Measurements from ENCODE around the gene AMPD1. TPM values are rescaled to one million over a fixed set of nuclear protein-coding genes. Genes with fewer than 3 reads are reported as not detected.

The AMPD1 gene
- total RNA-seq, 2 experiments from 2014 or later = not detected

DNA sequence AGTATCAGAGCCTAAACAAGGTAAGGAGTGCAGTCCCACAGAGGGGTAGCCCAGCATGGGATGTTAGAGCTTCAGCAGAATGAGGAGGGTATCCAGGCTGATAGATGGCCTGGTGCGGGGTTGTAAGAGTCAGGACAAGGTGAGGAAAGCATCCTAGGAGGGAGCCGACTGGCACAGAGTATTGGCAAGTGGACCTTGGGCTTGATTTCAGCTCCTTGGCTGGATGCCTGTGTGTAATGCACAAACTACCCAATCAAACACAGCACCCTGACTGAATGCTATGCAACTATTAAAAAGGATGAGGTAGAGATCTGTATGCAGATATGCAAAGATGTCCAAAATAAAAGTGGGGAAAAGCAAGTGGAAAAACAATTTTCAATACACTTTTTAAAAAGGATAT, 43.5 kb downstream of the AMPD1 start:
- Mint-ChIP-seq H3K4me3 (no peak overlapping the region), H3K27me3 (peaks cover 8% of the 10 kb centered on the region), H3K4me1 (ENCODE audit: low read depth) (no peaks in the 10 kb centered on the region), H3K27ac (no peak overlapping the region), H3K36me3 (ENCODE audit: low read depth) (no peaks in the 10 kb centered on the region), H3K9me3 (no peaks in the 10 kb centered on the region)
- ATAC-seq (ENCODE audit: poor library complexity) = no peak
- intact Hi-C loops (cut with DNase I, micrococcal nuclease) = no loop called here
- Histone ChIP-seq H3K4me3 (ENCODE audit: low read length) (no peak overlapping the region), H3K27me3 (ENCODE audit: control insufficient read depth in 1 of 2, insufficient read depth in 2 of 2, low read length in 2 of 2) (no peaks in the 10 kb centered on the region), H3K27ac (ENCODE audit: low read depth in 1 of 2, low read length in 2 of 2) (no peak overlapping the region), H3K4me1 (ENCODE audit: insufficient read depth, low read length) (no peaks in the 10 kb centered on the region), H3K36me3 (ENCODE audit: insufficient read depth, low read length) (no peaks in the 10 kb centered on the region), H3K9me3 (ENCODE audit: control insufficient read depth in 1 of 2, insufficient read depth in 1 of 2, low read length in 2 of 2) (no peaks in the 10 kb centered on the region)
- no peak for TF ChIP-seq CTCF (IDR thresholded peaks at IDR 0.05)
- ChIA-PET POLR2A (no interaction called here), CTCF (no interaction called here)
- no peak for DNase-seq

DNA sequence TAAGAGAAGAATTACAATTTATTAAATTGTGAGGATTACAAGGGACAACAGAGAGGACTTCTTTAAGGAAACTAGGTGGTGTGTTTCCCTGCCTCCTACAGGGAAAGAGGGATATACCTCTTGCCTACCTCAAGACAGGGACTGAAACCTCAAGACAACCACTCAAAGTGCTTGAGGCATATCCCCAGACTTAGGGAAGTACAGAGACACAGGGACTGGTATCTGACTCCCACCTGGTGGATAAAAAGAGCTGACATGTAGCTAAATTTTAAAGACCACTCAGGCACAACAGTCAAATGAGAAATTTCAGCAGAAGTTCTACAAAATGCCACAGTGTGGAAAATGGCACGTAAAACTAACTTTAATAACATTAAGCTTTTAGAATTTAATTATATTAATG, 46.8 kb downstream of the AMPD1 start:
- no peak for TF ChIP-seq CTCF (IDR thresholded peaks at IDR 0.05)
- no peak for ATAC-seq (ENCODE audit: poor library complexity)
- Mint-ChIP-seq H3K36me3 (ENCODE audit: low read depth) (no peaks in the 10 kb centered on the region), H3K27me3 (no peaks in the 10 kb centered on the region), H3K4me1 (ENCODE audit: low read depth) (no peaks in the 10 kb centered on the region), H3K9me3 (no peaks in the 10 kb centered on the region), H3K27ac (no peak overlapping the region), H3K4me3 (no peak overlapping the region)
- POLR2A ChIA-PET = no interaction called here
- no peaks in the 10 kb centered on the region for H3K9me3 ChIP-seq (ENCODE audit: control insufficient read depth in 1 of 2, insufficient read depth in 1 of 2, low read length in 2 of 2)
- H3K36me3 ChIP-seq (ENCODE audit: insufficient read depth, low read length) = no peaks in the 10 kb centered on the region
- intact Hi-C loops (cut with DNase I, micrococcal nuclease) = no loop called here
- CTCF ChIA-PET = no interaction called here
- H3K27me3 ChIP-seq (ENCODE audit: control insufficient read depth in 1 of 2, insufficient read depth in 2 of 2, low read length in 2 of 2) = no peaks in the 10 kb centered on the region
- no peak overlapping the region for H3K27ac ChIP-seq (ENCODE audit: low read depth in 1 of 2, low read length in 2 of 2)
- no peak for DNase-seq
- H3K4me1 ChIP-seq (ENCODE audit: insufficient read depth, low read length) = no peaks in the 10 kb centered on the region
- H3K4me3 ChIP-seq (ENCODE audit: low read length) = no peak overlapping the region

DNA sequence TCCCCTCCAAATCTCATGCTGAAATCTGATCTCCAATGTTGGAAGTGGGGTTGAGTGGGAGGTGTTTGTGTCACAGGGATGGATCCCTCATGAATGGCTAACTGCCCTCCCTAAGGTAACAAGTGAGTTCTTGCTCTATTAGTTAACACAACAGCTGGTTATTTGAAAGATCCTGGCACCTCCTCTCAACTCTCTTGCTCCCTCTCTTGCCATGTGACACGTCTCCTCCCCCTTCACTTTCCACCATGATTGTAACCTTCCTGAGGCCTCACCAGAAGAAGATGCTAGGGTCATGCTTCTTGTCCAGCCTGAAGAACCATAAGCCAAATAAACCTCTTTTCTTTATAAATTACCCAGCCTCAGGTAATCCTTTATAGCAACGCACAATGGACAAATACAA, 54.0 kb downstream of the AMPD1 start:
- no peak for ATAC-seq (ENCODE audit: poor library complexity)
- Mint-ChIP-seq H3K27ac (no peak overlapping the region), H3K4me3 (no peak overlapping the region), H3K4me1 (ENCODE audit: low read depth) (no peaks in the 10 kb centered on the region), H3K9me3 (no peaks in the 10 kb centered on the region), H3K36me3 (ENCODE audit: low read depth) (no peaks in the 10 kb centered on the region), H3K27me3 (no peaks in the 10 kb centered on the region)
- H3K36me3 ChIP-seq (ENCODE audit: insufficient read depth, low read length) = no peaks in the 10 kb centered on the region
- CTCF ChIA-PET = interaction anchor here (0.9 kb wide), 1 partner anchor 43 kb away, joined by 3 read pairs; no protein-coding TSS in a partner anchor
- H3K27ac ChIP-seq (ENCODE audit: low read depth in 1 of 2, low read length in 2 of 2) = no peak overlapping the region
- H3K27me3 ChIP-seq (ENCODE audit: control insufficient read depth in 1 of 2, insufficient read depth in 2 of 2, low read length in 2 of 2) = no peaks in the 10 kb centered on the region
- POLR2A ChIA-PET = interaction anchor here (0.7 kb wide), 1 partner anchor 180 kb away, joined by 3 read pairs; no protein-coding TSS in a partner anchor
- no peak overlapping the region for H3K4me3 ChIP-seq (ENCODE audit: low read length)
- DNase-seq = no peak
- H3K9me3 ChIP-seq (ENCODE audit: control insufficient read depth in 1 of 2, insufficient read depth in 1 of 2, low read length in 2 of 2) = no peaks in the 10 kb centered on the region
- H3K4me1 ChIP-seq (ENCODE audit: insufficient read depth, low read length) = no peaks in the 10 kb centered on the region
- no peak for TF ChIP-seq CTCF (IDR thresholded peaks at IDR 0.05)
- intact Hi-C loops (cut with DNase I, micrococcal nuclease) = no loop called here
